ENCODE measurements around the gene SLC30A9.

The SLC30A9 gene

DNA sequence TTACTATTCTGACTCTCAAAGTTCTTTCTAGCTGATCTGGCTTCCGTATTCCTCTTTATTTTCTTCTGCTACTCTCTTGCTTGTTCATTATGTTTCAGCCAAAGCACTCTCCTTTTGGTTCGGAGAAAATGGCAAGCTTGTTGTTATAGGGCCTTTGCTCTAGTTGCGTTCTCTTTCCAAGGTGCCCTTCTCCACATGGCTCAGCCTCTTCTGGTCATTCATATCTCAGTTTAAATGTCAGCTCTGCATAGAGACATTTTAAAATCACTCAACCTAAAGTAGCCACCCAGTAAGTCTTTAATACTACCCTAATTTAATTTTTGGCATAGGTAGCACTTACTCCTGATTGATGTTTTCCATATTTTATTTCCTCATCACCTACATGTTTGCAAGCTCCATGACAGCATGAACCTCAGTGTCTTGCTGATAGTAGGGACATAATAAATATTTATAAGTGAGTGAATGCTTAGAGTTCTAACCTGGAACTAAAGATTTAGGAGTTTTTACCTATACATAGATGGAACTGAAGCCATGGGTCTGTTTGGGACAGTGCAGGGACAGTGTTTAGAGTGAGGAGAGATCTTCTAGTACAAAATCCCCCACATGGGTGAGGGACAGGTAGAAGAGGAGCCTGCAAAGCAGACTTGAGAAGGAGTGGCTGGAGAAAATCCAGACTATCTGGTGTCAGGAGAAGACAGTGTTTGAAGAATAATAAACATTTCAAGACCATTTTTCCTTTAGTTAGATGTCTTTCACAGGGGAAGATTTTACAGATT lies 17.9 kb downstream of the SLC30A9 start:
- no peak for DNase-seq

DNA sequence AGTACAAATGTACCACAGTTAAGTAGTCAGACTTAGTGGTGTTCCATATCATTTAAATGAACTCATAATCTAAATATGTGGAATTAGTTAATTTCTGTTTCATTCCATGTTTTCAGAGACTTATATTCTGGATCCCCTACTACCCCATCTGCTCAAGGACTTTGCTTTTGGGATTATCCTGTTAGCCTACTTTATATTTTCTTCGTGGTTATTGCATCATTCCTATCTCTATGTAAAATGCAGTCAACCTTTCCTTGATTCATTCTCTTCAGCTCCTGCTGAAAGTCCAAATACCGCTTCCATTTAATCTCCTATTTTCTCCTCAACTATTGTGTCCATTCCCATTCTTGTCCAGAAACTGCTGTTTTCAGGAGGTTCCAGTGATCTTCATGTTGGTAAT lies 25.1 kb downstream of the SLC30A9 start:
- no peak for DNase-seq

DNA sequence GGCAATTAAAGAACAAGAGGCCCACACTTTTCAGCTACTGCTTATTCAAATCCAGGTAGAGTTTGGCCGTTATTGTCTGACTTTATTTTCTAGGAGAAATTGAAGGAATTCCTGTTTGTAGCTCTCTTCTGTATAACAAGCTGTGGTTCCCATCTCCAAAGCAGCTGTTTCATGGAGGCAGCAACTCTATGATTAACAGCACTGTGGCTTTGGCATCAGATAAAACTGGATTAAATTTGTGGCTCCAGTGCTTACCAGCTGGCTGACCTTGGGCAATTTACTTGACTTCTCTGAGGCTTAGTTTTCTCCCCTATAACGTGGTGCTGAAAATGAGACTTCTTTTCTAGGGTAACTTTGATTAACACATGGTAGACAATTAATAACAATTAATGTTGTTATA lies 28.1 kb downstream of the SLC30A9 start:
- no peak for DNase-seq

DNA sequence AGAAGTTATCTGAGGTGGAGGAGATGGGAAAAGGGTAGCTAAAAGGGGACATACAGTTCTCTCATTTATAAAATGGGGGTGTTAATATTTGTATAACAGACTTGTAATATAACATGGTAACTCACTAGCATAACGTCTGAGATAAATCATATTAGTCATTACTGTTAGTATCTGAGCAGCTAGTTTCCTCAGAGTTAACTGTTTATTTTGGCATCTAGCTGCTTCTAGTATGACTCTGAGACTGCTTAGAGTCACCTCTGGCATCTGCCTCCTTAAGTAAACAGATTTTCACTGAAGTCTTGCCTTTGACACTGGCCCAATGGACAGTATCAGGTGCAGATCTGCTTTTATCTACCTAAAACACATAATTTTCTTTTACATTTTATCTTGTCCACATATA lies 58.1 kb downstream of the SLC30A9 start:
- DNase-seq: no peak

DNA sequence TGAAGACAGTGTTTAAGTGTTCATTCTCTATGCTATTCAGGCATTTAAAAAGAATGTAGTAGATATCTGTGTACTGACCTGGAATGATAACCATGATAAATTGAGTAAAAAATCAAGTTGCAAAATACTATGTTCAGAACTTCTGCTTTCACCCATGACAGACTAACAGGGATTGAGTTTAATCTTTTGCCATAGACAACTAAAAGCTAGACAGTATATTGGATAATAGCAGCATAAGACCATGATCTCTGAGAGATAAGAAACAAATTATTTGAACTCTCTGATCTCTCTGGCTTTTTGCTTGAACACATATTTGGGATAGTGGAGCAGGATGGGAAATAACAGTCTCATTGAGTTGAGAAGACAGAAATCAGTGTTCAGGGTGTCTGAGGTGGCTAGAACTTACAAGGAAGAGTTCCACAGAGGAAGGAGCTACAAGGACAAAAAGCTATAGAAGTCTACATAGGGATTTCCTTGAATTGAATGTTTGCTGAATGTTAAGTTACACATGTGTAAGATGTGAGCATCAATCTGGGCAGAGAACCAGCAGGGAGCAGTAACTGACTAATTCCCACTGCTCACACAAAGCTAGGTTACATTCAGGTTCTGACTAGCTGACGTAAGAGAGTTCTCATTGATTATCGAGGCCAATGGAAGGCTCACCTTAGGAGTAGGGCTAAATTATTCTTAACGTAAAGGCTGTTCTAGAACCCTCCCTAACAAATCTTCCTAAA lies 60.4 kb downstream of the SLC30A9 start:
- DNase-seq: no peak

DNA sequence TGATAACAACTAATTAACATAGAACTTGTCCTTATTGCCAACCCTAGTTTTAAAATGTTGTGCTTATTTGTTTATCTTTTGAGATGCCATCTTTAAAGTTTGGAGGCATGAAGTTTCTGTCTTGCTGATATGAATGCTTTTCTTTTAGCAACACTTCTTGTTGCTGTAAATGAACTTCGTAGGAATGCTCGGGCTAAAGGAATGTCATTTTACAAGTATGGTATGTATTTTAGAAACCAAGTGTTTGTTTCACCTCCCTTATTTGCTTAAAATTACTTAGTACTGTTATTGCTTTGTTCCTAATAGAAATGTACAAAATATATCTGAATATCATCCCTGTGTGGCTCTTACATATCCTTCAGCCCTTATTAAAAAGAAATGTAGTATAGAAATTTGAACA lies 76.1 kb downstream of the SLC30A9 start:
- DNase-seq: no peak

DNA sequence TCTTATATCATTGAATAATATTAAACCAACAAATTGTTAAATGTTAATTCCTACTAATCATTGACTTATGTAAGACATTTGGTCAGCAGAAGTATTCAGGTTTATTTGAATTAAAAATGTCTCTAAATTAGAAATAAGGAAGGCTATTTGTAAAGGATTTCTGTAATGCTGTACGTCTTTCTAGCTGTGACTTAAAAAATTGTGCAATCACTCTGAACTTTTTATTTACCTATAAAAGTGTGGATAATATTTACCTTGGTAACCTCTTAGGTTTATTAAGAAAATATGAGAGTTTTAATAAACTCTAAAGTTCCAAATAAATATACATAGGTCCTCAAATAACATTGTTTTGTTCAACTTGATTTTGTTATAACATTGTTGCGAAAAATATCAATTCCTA lies 76.9 kb downstream of the SLC30A9 start:
- no peak for DNase-seq

DNA sequence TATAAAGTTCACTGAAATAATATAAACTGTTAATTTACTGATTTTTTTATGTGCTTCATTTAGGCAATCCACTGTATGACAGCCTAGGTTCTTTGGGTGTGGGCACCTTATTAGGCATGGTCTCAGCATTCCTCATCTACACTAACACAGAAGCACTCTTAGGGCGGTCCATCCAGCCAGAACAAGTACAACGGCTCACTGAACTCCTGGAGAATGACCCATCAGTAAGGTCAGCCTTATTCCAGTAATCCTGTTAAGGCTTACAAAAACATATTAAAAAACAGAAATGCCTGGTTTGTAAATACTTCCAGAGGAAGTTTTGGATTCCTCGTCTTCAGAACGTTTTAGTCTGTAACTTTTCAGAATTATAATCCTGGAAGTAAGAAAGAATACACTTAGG lies 80.1 kb downstream of the SLC30A9 start:
- no peak for DNase-seq

DNA sequence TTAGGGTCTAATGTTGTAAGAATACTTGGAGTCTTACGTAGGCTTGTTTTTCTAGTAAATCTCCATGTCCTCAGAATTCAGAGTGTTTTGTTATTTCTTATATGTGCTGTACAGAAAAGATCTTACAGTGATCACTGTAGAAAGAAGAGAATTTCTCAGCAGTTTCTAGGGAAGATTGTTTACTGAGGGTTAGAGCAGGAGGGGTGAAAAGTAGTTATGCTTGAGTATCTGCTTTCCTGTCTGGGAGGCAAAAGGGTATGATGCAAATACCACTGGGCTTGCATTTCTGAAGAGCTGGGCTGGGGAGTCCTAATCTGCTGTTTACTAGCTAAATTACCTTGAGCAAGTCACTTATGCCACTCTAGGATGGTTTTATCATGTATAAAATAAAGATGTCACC lies 84.0 kb downstream of the SLC30A9 start:
- no peak for DNase-seq

DNA sequence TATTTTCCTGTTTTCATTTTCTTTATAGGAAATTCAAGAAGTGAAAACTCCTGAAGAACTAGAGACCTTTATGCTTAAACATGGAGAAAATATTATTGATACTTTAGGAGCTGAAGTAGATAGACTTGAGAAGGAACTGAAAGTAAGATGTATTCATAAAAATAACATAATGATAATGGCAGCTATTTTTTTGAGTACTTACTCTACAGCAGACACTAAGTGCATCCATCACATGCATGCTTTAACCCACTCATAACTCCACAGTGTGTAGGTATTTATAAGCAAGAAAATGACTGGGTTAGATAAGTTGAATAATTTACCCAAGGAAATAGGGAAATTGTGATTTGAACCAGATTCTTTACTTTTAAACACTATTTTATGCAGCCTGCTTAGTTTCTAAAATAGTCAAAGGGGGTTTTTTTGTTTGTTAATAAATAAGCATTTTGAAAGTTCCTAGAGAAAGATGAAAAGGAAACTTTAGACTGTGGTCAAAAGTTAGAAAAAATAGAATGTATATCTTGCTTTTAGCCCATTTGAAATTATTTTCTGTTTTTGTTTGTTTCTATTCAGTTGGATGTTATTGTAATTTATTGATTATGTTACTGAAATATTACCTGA lies 88.0 kb downstream of the SLC30A9 start:
- DNase-seq: no peak

DNA sequence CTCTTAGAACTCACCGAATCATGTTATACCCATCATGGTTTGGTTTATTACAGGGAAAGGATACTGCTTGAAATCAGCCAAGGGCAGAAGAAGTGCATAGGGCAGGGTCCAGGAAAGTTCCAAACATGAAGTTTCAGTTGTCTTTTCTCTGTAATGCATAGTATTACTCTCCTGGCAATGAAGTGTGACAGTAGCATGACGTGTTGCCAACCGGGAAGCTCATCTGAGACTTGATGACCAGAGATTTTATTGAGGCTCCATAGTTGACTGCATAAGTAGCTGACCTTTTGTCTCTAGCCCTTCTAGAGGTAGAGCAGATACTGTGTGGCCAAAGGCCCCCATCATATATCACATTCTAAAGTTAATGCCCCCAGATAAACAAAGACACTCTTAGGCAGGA lies 90.0 kb downstream of the SLC30A9 start:
- DNase-seq: no peak

DNA sequence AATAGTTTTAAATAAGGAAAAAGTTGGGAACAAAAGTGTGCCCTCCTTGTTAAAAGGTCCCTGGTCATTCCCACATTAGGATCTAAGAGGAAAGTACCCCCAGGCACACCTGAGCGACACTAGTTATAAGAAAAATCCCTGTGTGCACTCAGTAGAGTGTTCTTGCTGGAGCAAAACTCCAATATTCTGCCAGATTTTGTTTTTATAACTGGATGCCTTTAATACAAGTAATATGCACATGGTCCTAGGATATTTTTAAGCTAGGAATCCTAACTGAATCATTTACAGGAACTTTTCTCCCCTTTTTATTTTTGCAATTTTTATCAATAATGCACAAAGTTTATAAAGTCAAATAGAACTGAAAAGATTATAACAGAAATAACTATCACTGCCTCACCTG lies 93.5 kb downstream of the SLC30A9 start:
- no peak for DNase-seq

DNA sequence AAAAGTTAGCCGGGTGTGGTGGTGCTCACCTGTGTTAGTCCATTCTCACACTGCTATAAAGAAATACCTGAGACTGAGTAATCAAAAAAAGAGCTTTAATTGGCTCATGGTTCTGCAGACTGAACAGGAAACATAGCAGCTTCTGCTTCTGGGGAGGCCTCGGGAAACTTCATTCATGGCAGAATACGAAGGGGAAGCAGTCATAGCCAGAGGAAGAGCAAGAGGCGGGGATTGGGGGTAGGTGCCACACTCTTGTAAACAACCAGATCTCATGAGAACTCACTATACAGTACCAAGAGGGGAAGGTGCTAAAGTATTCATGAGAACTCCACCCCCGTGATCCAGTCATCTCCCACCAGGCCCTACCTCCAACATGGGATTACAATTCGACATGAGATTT lies 98.1 kb downstream of the SLC30A9 start:
- DNase-seq: no peak

DNA sequence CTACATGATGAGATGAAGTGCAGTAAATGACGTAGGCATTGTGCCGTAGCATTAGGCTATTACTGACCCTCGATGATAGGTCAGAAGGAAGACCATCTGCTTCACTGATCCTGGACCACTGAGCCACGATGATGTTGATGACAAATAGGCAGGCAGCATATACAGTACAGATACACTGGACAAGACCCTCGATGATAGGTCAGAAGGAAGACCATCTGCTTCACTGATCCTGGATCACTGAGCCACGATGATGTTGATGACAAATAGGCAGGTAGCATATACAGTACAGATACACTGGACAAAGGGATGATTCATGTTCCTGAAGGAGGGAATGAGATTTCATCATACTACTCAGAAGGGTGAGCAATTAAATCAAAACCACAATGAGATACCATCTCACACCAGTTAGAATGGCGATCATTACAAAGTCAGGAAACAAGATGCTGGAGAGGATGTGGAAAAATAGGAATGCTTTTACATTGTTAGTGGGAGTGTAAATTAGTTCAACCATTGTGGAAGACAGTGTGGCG lies 111.2 kb downstream of the SLC30A9 start:
- no peak for DNase-seq

DNA sequence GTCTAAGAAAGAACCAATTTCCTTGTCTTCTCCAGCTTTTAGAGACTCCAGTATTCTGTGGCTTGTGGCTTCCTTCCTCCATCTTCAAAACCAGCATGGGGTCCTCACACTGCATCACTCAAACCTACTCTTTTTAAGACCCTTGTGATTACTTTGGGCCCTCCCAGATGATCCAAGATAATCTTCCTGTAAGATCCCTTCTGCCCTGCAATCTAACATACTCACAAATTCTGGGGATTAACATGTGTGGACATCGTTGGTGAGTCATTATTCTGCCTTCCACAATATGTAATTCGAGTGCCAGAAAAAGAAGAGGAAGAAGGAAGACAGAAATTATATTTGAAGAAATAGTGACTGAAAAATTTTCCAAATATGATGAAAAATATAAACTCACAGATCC lies 114.2 kb downstream of the SLC30A9 start:
- no peak for DNase-seq

DNA sequence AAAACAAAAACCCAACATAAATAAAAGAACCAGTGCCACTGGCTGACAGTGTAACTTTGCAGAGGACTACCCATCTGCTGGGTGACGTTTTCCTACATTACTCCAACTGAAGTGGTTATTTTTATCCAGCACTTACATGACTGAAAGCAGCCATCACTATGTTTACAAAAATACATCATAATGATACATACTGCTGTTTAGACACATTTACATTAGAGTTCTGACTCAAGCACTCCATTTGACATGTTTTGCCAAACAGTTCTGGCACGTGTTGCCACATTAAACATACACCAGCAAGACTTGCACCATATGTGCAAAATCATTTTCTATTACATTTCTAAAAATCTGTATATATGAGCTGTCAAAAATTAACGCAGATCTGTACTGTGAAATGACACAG lies 122.5 kb downstream of the SLC30A9 start:
- DNase-seq: no peak

DNA sequence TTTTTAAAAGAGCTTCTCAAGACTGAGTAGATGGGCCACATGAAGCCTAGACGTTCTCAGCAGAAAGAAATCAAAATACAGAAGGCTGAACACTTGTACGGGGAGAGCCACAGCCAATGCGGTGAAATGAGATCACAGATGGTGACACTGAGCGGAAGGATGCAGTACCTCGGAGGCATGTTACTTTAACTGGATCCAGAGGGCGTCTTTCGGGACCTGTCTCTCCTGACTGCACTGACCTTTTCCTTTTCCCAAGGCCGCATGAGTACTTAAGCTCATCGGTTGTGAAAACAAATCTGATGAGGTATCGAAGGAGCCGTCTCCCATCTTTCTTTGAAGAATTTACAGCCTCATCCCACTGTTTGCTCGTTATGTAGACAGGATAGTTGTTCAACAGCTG lies 129.6 kb downstream of the SLC30A9 start:
- DNase-seq: no peak

DNA sequence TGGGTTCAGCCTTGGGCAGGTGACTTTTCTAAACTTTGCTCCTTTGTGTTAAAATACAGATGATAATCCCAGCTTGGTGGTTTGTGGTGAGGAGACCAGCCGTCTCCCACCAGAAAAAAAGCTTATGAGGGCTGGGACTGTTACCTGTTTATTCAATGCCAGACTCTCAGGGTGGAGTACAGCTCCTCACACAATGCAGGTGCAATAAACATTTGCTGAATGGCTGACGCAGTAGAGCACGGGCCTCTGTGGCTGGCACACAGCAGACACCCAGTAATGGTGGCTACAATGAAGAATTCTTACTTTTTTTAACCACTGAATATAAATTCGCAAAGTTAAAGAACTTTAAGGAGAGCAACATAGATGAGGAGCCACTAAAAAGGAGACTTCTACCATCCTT lies 131.9 kb downstream of the SLC30A9 start:
- DNase-seq: no peak

DNA sequence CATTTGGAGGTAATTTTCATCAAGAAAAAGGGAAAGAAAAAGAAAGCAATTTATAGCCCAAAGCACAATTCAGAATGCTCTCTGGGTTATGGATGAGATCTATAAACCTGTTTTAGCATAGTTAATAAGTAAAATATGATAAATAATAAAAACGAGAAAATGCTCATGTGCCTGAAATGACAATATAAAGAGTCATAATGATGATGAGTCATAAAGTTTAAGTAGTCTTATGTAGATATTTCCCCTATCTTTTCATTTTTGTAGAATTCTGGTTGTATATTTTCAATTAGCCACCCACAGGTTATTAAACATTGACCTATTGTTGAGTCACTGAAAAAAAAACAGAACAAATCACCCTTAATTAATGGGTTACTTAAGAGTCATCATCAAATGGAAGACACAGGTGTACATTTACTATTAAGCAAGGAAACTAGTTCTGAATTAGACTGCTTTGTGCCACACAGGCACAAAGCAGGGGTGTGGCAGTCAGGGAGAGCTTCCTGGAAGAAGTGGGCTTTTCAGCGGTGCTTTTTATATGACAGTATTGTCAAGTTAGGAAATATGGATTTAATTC lies 132.8 kb downstream of the SLC30A9 start:
- no peak for DNase-seq

DNA sequence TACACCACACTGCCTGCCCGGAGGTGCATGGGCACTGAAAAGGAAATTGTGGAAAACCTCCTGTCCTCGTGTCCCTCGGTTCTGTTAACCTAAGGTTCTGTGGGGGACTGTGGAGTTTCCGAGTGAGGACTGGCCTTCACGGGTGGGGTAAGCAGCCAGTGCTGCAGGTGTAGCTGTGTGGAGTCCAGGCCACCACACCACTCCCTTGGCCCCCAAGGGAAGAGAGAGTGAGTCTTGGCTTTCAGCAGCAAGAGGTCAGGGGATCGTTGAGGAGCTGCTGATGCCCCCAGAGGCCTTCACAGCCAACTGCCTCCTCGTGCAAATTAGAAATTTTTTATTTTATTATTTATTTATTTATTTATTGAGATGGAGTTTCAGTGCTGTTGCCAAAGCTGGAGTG lies 141.8 kb downstream of the SLC30A9 start:
- no peak for DNase-seq

DNA sequence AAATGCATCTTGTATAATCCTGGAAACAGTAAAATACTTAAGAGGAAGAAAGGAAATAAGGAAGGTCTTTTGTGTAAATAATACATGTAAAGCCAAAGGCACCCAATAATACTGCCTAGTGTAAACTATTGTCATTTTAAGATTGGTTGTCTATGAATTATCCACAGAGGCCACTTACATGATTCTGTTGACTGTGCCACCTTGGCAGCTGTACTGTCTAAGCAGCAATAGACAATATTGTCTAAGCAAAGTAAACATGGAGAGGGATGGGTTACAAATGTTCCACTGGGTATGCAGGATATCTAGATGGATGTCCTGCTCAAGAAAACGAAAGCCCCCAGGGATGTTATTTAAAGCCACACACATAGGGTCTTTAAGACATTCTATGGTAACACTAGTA lies 142.7 kb downstream of the SLC30A9 start:
- DNase-seq: no peak

DNA sequence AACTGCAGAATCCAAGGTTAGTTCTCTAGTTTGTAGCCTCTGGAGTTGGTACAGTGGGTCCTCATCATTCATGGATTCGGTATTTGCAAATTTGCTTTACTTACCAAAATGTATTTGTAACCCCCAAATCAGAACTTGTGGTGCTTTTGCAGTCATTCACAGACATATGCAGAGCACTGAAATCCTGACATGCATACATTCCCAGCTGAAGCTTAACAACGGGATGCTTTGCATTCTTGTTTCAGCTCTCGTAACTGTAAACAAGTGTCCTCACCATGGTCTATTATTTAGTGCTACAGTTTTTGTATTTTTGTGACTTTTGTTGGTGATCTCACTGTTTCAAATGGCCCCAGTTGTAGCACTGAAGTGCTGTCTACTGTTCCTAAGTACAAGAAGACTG lies 146.0 kb downstream of the SLC30A9 start:
- DNase-seq: no peak

All from activated naive CD4-positive, alpha-beta T cell treated with Interleukin-2 at 50 U/mL for 16 hours (primary cell).